ENCODE measurements around the gene C2CD4D. TPM values are rescaled to one million over a fixed set of nuclear protein-coding genes. Genes with fewer than 3 reads are reported as not detected.

The C2CD4D gene
- total RNA-seq, 1 experiment from 2014 or later, result 5.2 TPM

GRCh38 chr1:151834239-151834638 lies 5.4 kb downstream of the C2CD4D start:
- no peak for DNase-seq (ENCODE audit: low spot score)

GRCh38 chr1:151833172-151833900 lies 6.3 kb downstream of the C2CD4D start:
- DNase-seq (ENCODE audit: low spot score), result no peak

GRCh38 chr1:151832318-151832980 lies 7.2 kb downstream of the C2CD4D start:
- DNase-seq (ENCODE audit: low spot score), result peak; percentile 49

GRCh38 chr1:151831605-151832004 lies 8.0 kb downstream of the C2CD4D start, which contains the start of gene RORC:
Gene RORC (minus strand): TSS chr1:151831802. CDS start chr1:151831764, 38 bp downstream.
- DNase-seq (ENCODE audit: low spot score), result no peak

- DNase-seq (ENCODE audit: low spot score), result no peak
These were observed 8.4 kb downstream of the C2CD4D start for GRCh38 chr1:151831256-151831591.

- no peak for DNase-seq (ENCODE audit: low spot score)
These were observed 9.6 kb downstream of the C2CD4D start for GRCh38 chr1:151830055-151830454.

GRCh38 chr1:151829352-151830046 lies 10.1 kb downstream of the C2CD4D start:
- DNase-seq (ENCODE audit: low spot score), result no peak

GRCh38 chr1:151828921-151829320 lies 10.7 kb downstream of the C2CD4D start:
- peak; percentile 80 for DNase-seq (ENCODE audit: low spot score)

GRCh38 chr1:151827853-151828252 lies 11.8 kb downstream of the C2CD4D start:
- no peak for DNase-seq (ENCODE audit: low spot score)

GRCh38 chr1:151825751-151826660 lies 13.6 kb downstream of the C2CD4D start:
- no peak for DNase-seq (ENCODE audit: low spot score)

- no peak for DNase-seq (ENCODE audit: low spot score)
These were observed 14.4 kb downstream of the C2CD4D start for GRCh38 chr1:151825204-151825603.

GRCh38 chr1:151823175-151823574 lies 16.4 kb downstream of the C2CD4D start:
- no peak for DNase-seq (ENCODE audit: low spot score)

GRCh38 chr1:151822404-151822803 lies 17.2 kb downstream of the C2CD4D start:
- no peak for DNase-seq (ENCODE audit: low spot score)

- DNase-seq (ENCODE audit: low spot score), result peak; percentile 36
These were observed 18.7 kb downstream of the C2CD4D start for GRCh38 chr1:151820940-151821339.

GRCh38 chr1:151819976-151820623 lies 19.5 kb downstream of the C2CD4D start:
- no peak for DNase-seq (ENCODE audit: low spot score)

GRCh38 chr1:151819227-151819835 lies 20.3 kb downstream of the C2CD4D start:
- no peak for DNase-seq (ENCODE audit: low spot score)

GRCh38 chr1:151817353-151817730 lies 22.3 kb downstream of the C2CD4D start:
- no peak for DNase-seq (ENCODE audit: low spot score)

GRCh38 chr1:151816548-151817352 lies 22.9 kb downstream of the C2CD4D start:
- no peak for DNase-seq (ENCODE audit: low spot score)

GRCh38 chr1:151815716-151816327 lies 23.8 kb downstream of the C2CD4D start:
- DNase-seq (ENCODE audit: low spot score), result no peak

Data from HT-29 (cell line).